T-helper 2 cell (primary cell): Measurements from ENCODE around the gene ANKRD40.

ENCODE experiments used
- DNase-seq, 5 experiments: peaks; one replicate each; pipeline versions ENCODE4 v3.0.0 to v3.0.0-alpha.2; 2012 to 2022

ANKRD40 gene

GRCh38 chr17:50668025-50668837 lies 39.5 kb downstream of the ANKRD40 start:
- no peak for DNase-seq

- DNase-seq: no peak
Measured at GRCh38 chr17:50667259-50668024, 40.3 kb downstream of the ANKRD40 start.

DNA sequence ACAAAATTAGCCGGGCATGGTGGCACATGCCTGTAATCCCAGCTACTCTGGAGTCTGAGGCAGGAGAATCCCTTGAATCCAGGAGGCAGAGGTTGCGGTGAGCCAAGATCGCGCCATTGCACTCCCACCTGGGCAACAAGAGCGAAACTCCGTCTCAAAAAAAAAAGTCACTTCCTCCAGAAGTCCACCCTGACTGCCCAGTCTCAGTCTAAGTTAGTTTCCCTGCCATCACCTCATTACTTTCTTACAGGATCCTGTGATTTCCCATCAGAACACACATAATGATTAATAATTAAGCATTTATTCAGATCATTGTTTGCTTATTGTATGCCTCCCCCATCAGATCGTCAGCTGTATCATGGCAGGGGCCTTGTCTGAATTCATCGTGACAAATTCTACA lies 41.4 kb downstream of the ANKRD40 start:
- no peak for DNase-seq

DNA sequence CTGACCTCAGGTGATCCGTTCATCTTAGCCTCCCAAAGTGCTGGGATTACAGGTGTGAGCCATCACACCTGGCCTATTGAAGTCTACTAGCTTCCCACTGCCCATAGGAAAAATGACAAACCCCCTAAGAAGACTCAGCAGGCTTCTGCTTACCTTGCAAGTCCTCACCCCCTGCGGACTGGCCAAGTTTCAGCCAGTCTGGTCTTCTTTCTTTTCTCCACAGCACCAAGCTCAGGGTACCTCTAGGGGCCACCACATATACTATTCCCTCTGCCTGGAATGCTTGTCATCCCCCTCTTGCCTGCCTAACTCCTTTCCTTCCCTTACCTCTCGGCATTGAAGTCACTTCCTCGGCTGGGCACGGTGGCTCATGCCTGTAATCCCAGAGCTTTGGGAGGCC lies 41.9 kb downstream of the ANKRD40 start:
- DNase-seq: no peak

- no peak for DNase-seq
Measured at GRCh38 chr17:50664788-50665458, 42.8 kb downstream of the ANKRD40 start.

DNA sequence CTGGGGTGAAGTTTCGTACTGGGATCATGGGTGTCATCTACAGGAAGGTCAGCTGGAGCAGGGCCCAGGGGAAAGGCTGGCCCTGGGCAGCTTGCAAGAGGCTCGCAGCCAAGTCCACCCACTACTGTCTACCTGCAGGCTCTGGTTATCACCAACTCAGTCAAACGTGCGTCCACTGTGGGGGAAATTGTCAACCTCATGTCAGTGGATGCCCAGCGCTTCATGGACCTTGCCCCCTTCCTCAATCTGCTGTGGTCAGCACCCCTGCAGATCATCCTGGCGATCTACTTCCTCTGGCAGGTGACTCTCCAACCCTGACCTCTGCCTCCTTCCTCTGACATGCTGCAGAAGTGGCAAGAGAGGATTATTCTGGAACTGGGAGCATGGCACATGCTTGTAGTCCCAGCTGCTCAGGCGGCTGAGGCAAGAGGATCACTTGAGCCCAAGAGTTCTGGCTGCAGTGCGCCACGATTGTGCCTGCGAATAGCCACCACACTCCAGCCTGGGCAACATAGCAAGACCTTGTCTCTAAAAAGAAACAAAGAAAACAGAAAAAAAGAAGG lies 43.8 kb downstream of the ANKRD40 start:
- no peak for DNase-seq

GRCh38 chr17:50662632-50663225 lies 45.0 kb downstream of the ANKRD40 start:
- no peak for DNase-seq

- peak in 1 of 5 experiments; percentile 63 for DNase-seq
Measured at GRCh38 chr17:50661795-50662391, 45.8 kb downstream of the ANKRD40 start.

GRCh38 chr17:50661348-50661747 lies 46.4 kb downstream of the ANKRD40 start:
- no peak for DNase-seq

DNA sequence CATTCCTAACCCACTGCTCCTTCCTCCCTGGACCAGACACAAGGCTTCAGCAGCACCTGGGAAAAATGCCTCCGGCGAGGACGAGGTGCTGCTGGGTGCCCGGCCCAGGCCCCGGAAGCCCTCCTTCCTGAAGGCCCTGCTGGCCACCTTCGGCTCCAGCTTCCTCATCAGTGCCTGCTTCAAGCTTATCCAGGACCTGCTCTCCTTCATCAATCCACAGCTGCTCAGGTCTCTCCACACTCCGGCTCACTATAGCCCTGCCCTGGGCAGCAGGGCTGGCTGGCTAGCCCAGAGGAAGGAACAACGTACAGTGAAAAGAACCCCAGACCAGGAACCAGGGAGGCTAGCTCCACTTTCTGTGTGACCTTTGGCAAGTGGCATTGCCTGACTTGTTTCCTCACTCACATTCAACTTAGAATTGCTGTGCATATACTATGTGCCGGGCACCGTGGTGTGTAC lies 46.8 kb downstream of the ANKRD40 start:
- DNase-seq: no peak

GRCh38 chr17:50660042-50660886 lies 47.5 kb downstream of the ANKRD40 start:
- no peak for DNase-seq

DNA sequence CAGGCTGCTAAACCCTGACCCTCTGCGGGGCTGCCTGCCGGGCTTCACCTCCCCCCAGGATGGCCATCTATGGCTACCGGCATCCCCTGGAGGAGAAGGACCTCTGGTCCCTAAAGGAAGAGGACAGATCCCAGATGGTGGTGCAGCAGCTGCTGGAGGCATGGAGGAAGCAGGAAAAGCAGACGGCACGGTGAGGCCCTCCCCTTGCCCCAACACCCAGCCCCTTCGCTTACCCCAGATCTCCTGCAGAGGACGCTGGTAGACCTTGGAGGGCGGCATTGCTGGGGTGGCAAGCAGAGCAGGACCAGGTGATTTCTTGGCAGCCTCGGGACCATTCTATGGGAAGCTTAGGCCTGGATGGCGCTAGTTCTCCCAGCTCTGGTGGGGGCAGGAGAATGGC lies 48.5 kb downstream of the ANKRD40 start:
- DNase-seq: no peak

DNA sequence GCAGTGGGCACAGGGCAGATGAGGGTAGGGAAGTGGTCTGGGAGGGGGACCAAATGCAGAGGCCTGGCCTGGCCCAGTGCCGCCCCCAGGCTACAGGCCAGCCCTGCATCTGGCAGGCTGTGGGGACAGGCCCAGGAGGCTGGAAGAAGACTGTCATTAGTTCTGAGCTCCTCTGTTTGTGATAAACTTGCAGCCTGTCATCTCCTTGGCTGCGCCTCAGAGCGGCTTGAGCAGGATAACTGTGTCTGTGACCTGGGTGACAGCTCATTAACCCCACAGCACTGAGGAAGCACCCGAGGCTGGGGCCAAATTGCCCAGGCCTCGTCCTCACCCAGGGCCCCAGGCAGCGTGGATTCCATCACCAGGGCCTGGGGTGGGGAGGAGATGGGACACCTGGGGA lies 49.1 kb downstream of the ANKRD40 start:
- DNase-seq: no peak

- DNase-seq: no peak
Measured at GRCh38 chr17:50657627-50658026, 50.1 kb downstream of the ANKRD40 start.

DNA sequence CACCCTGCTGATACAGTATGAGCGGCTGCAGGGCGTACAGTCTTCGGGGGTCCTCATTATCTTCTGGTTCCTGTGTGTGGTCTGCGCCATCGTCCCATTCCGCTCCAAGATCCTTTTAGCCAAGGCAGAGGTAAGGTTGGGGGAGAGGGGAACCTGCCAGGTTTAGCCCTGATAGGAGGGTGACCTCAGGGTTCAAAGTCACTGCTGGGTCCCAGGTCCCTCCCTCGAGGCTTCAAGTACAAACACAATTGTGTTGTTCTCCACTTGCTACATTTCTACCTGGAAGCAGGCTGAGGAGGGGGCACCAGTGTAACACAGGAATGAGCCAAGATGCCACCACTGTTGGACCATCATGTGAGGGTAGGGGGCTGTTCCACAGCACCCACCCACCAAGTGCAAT lies 50.7 kb downstream of the ANKRD40 start:
- no peak for DNase-seq

- DNase-seq: no peak
Measured at GRCh38 chr17:50656509-50656908, 51.2 kb downstream of the ANKRD40 start.

DNA sequence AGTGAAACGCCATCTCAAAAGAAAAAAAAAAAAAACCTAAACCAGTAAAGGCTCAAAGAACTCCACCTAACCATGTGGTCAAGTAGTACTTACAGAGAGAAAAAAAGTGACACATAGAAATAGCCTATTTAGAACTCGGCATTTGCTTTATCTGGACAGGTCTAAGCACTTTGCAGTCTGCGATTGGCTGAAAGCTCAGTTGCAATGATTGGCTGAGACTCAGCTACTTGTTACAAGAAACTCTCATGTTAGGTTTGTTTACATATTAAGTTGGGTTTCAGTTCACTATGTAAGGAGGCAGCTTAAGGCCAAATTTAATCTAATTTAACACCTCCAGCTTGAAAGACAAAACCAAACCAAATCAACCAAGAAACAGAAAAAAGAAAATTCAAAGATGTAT lies 54.0 kb downstream of the ANKRD40 start:
- no peak for DNase-seq

DNA sequence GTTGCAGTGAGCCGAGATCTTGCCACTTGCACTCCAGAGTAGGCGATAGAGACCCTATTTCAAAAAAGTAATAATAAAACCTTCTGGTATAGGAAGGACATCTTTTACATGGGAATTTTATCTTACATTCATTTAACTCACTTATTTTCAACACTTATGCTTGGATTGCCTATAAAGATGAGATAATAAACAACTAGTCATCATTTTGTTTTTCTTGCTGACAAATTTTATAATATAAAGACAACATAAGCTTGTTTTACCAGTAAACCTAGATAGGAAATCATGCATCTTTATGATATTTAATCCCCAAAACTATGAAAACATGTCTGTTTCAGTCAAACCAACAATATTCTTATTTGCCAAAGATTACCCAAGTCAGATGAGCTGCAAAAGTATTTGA lies 56.1 kb downstream of the ANKRD40 start:
- DNase-seq: no peak

GRCh38 chr17:50649042-50649908 lies 58.4 kb downstream of the ANKRD40 start:
- DNase-seq: no peak

- no peak for DNase-seq
Measured at GRCh38 chr17:50647187-50647586, 60.5 kb downstream of the ANKRD40 start.
